Adipocyte (in vitro differentiated cells): Measurements from ENCODE around the gene FAHD1.

Source experiments
- DNase-seq: peaks from one replicate; pipeline ENCODE4 v3.0.0-alpha.2; 2015; ENCODE audit warnings: low read depth
- H3K27me3 ChIP-seq: replicated peaks from 2 replicates; pipeline ENCODE4 v1.7.0; 2013; ENCODE audit warnings: mild to moderate bottlenecking, low read length, moderate library complexity; ENCODE audit not compliant: control insufficient read depth, insufficient read depth
- H3K36me3 ChIP-seq: 2 replicates; pipeline ENCODE4 v1.7.0; 2013; ENCODE audit warnings: low read length, mild to moderate bottlenecking, moderate library complexity; ENCODE audit not compliant: control insufficient read depth, insufficient read depth, severe bottlenecking
- H3K4me1 ChIP-seq: 2 replicates; pipeline ENCODE4 v1.7.0; 2013; ENCODE audit warnings: mild to moderate bottlenecking, low read length, moderate library complexity; ENCODE audit not compliant: control insufficient read depth, insufficient read depth
- H3K4me3 ChIP-seq: 2 replicates; pipeline ENCODE4 v1.7.0; 2013; ENCODE audit warnings: mild to moderate bottlenecking, low read length, moderate library complexity
- H3K9ac ChIP-seq: 2 replicates; pipeline ENCODE4 v1.7.0; 2013; ENCODE audit warnings: mild to moderate bottlenecking, low read length, moderate library complexity
- H3K9me3 ChIP-seq: 2 replicates; pipeline ENCODE4 v1.7.0; 2013; ENCODE audit warnings: mild to moderate bottlenecking, low read length, moderate library complexity; ENCODE audit not compliant: control insufficient read depth

The FAHD1 gene

GRCh38 chr16:1784977-1785845 is 41.8 kb upstream of the FAHD1 start:
- Histone ChIP-seq H3K4me3 (no peak overlapping the region), H3K9me3 (no peaks in the 10 kb centered on the region), H3K9ac (no peak overlapping the region), H3K27me3 (no peaks in the 10 kb centered on the region), H3K36me3 (peaks cover 9% of the 10 kb centered on the region), H3K4me1 (peaks cover 5% of the 10 kb centered on the region)
- DNase-seq = no peak

GRCh38 chr16:1785846-1786170 is 41.2 kb upstream of the FAHD1 start:
- H3K4me3 ChIP-seq = no peak overlapping the region
- H3K9me3 ChIP-seq = no peaks in the 10 kb centered on the region
- H3K9ac ChIP-seq = no peak overlapping the region
- DNase-seq = no peak
- H3K27me3 ChIP-seq = no peaks in the 10 kb centered on the region
- H3K36me3 ChIP-seq = peaks cover 9% of the 10 kb centered on the region
- peaks cover 5% of the 10 kb centered on the region for H3K4me1 ChIP-seq

- H3K4me3 ChIP-seq = no peak overlapping the region
- H3K4me1 ChIP-seq = peaks cover 2% of the 10 kb centered on the region
- peaks cover 9% of the 10 kb centered on the region for H3K36me3 ChIP-seq
- no peak for DNase-seq
- H3K9me3 ChIP-seq = no peaks in the 10 kb centered on the region
- no peaks in the 10 kb centered on the region for H3K27me3 ChIP-seq
- H3K9ac ChIP-seq = no peak overlapping the region
These were observed 40.6 kb upstream of the FAHD1 start for GRCh38 chr16:1786242-1787055.

- no peaks in the 10 kb centered on the region for H3K9me3 ChIP-seq
- H3K36me3 ChIP-seq = peaks cover 9% of the 10 kb centered on the region
- no peaks in the 10 kb centered on the region for H3K27me3 ChIP-seq
These were observed 40.0 kb upstream of the FAHD1 start for GRCh38 chr16:1787056-1787321.

GRCh38 chr16:1787322-1788094 is 39.5 kb upstream of the FAHD1 start:
- peaks cover 9% of the 10 kb centered on the region for H3K36me3 ChIP-seq
- no peaks in the 10 kb centered on the region for H3K9me3 ChIP-seq
- no peak overlapping the region for H3K9ac ChIP-seq
- H3K4me1 ChIP-seq = no peaks in the 10 kb centered on the region
- H3K4me3 ChIP-seq = no peak overlapping the region
- no peaks in the 10 kb centered on the region for H3K27me3 ChIP-seq
- DNase-seq = no peak

More at GRCh38 chr16:1787056-1787321, 40.0 kb upstream of the FAHD1 start:
- no peak overlapping the region for H3K4me3 ChIP-seq
- no peak for DNase-seq
- no peak overlapping the region for H3K9ac ChIP-seq
- no peaks in the 10 kb centered on the region for H3K4me1 ChIP-seq

- Histone ChIP-seq H3K27me3 (no peaks in the 10 kb centered on the region), H3K4me3 (no peak overlapping the region), H3K9me3 (no peaks in the 10 kb centered on the region), H3K9ac (no peak overlapping the region), H3K36me3 (peaks cover 9% of the 10 kb centered on the region), H3K4me1 (no peaks in the 10 kb centered on the region)
- DNase-seq = no peak
These were observed 38.8 kb upstream of the FAHD1 start for GRCh38 chr16:1788095-1788707.

GRCh38 chr16:1788708-1789100 is 38.3 kb upstream of the FAHD1 start:
- DNase-seq = no peak
- H3K27me3 ChIP-seq = no peaks in the 10 kb centered on the region
- H3K4me1 ChIP-seq = no peaks in the 10 kb centered on the region
- peaks cover 9% of the 10 kb centered on the region for H3K36me3 ChIP-seq
- H3K9me3 ChIP-seq = no peaks in the 10 kb centered on the region
- H3K4me3 ChIP-seq = no peak overlapping the region
- no peak overlapping the region for H3K9ac ChIP-seq

- H3K9me3 ChIP-seq = no peaks in the 10 kb centered on the region
- H3K36me3 ChIP-seq = peaks cover 9% of the 10 kb centered on the region
- no peaks in the 10 kb centered on the region for H3K4me1 ChIP-seq
- DNase-seq = no peak
- H3K4me3 ChIP-seq = no peak overlapping the region
- no peak overlapping the region for H3K9ac ChIP-seq
- H3K27me3 ChIP-seq = no peaks in the 10 kb centered on the region
These were observed 37.4 kb upstream of the FAHD1 start for GRCh38 chr16:1789643-1790045.

GRCh38 chr16:1790261-1790610 is 36.8 kb upstream of the FAHD1 start:
- Histone ChIP-seq H3K4me1 (no peaks in the 10 kb centered on the region), H3K9me3 (no peaks in the 10 kb centered on the region)

GRCh38 chr16:1790611-1791255 is 36.3 kb upstream of the FAHD1 start:
- Histone ChIP-seq H3K4me3 (no peak overlapping the region), H3K9ac (no peak overlapping the region), H3K4me1 (no peaks in the 10 kb centered on the region), H3K27me3 (no peaks in the 10 kb centered on the region), H3K9me3 (no peaks in the 10 kb centered on the region), H3K36me3 (peaks cover 9% of the 10 kb centered on the region)
- DNase-seq = no peak

More at GRCh38 chr16:1790261-1790610, 36.8 kb upstream of the FAHD1 start:
- no peaks in the 10 kb centered on the region for H3K27me3 ChIP-seq
- no peak overlapping the region for H3K4me3 ChIP-seq
- H3K36me3 ChIP-seq = peaks cover 9% of the 10 kb centered on the region
- no peak overlapping the region for H3K9ac ChIP-seq
- no peak for DNase-seq
